Gastroesophageal sphincter (tissue), 4 donors: ENCODE data around the gene PHKA2. TPM values are rescaled to one million over a fixed set of nuclear protein-coding genes. Genes with fewer than 3 reads are reported as not detected.

Experiments used
- ATAC-seq: fragments of 150-250 bp; one replicate; pipeline ENCODE4 v1.9.1; 2016; ENCODE audit warnings: mild to moderate bottlenecking, moderate library complexity
- H3K27ac ChIP-seq, 4 donors: fragments of 200-600 bp; sonication (generic) in 3 of 4; 1 replicate in 3 of 4; 2 replicates in 1 of 4; pipeline ENCODE4 v1.5.1; 2016 to 2019
- H3K27me3 ChIP-seq: fragments of 200-600 bp; sonication (generic); one replicate; pipeline ENCODE4 v1.5.1; 2019
- H3K36me3 ChIP-seq, 2 donors: fragments of 200-600 bp; sonication (generic); one replicate each; pipeline ENCODE4 v1.5.1; 2019; ENCODE audit warnings: control low read depth in 1 of 2
- H3K4me1 ChIP-seq, 3 donors: fragments of 200-600 bp; sonication (generic); 1 replicate in 2 of 3; 2 replicates in 1 of 3; pipeline ENCODE4 v1.5.1; 2016 to 2019; ENCODE audit warnings: control low read depth in 2 of 3
- H3K4me3 ChIP-seq, 2 donors: fragments of 200-600 bp; sonication (generic); one replicate each; pipeline ENCODE4 v1.5.1; 2019; ENCODE audit warnings: mild to moderate bottlenecking in 1 of 2, moderate library complexity in 1 of 2
- H3K9me3 ChIP-seq, 3 donors: fragments of 200-600 bp; sonication (generic); one replicate each; pipeline ENCODE4 v1.5.1; 2017 to 2019; ENCODE audit warnings: control low read depth in 2 of 3
- CTCF ChIP-seq, 4 experiments: fragments of 200-600 bp in 2 of 4; fragments of 450-650 bp in 2 of 4; sonication (generic) in 1 of 4; IDR thresholded peaks; one replicate each; pipeline ENCODE4 v1.5.1; 2017 to 2019; ENCODE audit warnings: antibody characterized with exemption in 4 of 4, mild to moderate bottlenecking in 2 of 4, moderate library complexity in 2 of 4
- EP300 ChIP-seq: sonication (generic); formaldehyde crosslinking; IDR thresholded peaks from one replicate; pipeline ENCODE4 v1.6.1; 2017; ENCODE audit warnings: antibody characterized with exemption, mild to moderate bottlenecking
- POLR2A ChIP-seq, 2 donors: fragments of 450-650 bp; IDR thresholded peaks; one replicate each; pipeline ENCODE4 v1.6.1; 2017; ENCODE audit warnings: antibody characterized with exemption in 2 of 2, mild to moderate bottlenecking in 2 of 2, moderate library complexity in 1 of 2
- POLR2AphosphoS5 ChIP-seq: sonication (generic); formaldehyde crosslinking; IDR thresholded peaks from one replicate; pipeline ENCODE4 v1.6.1; 2017; ENCODE audit warnings: antibody characterized with exemption
- WGBS, 2 donors: methylation state at CpG; one replicate each; pipeline ENCODE4 v1.1.5; 2018; ENCODE audit warnings: low coverage in 1 of 2; 5-methylcytosine and 5-hydroxymethylcytosine counted together
- total RNA-seq, 4 donors: library from RNA; depleted of rRNA; stranded (reverse); fragments of >200 nt; gene quantifications; one replicate each; pipeline ENCODE4 v1.1.0, GENCODE V29; 2016

Gene PHKA2
- total RNA-seq, 4 donors from 2014 or later, result 3.9 to 15.1 (median 13.2) TPM

GRCh38 chrX:18955676-18956075 lies 28.2 kb downstream of the PHKA2 start:
- H3K4me3 ChIP-seq, result no peak overlapping the region
- TF ChIP-seq POLR2AphosphoS5 (no peak), EP300 (no peak), CTCF (IDR thresholded peaks at IDR 0.05) (no peak), POLR2A (IDR thresholded peaks at IDR 0.05) (no peak)
- H3K4me1 ChIP-seq, result no peaks in the 10 kb centered on the region
- no peaks in the 10 kb centered on the region for H3K27me3 ChIP-seq
- ATAC-seq, result no peak
- 90 to 100% methylated on average over 1 to 4 of the region's 4 CpGs for WGBS, 2 donors
- no peak overlapping the region for H3K27ac ChIP-seq
- H3K36me3 ChIP-seq, result peaks cover 0 to 17% of the 10 kb centered on the region in 2 donors
- no peaks in the 10 kb centered on the region for H3K9me3 ChIP-seq

- H3K27ac ChIP-seq, result no peak overlapping the region
- no peak overlapping the region for H3K4me3 ChIP-seq
- no peaks in the 10 kb centered on the region for H3K4me1 ChIP-seq
- TF ChIP-seq POLR2A (IDR thresholded peaks at IDR 0.05), result no peak
- no peak for ATAC-seq
- no peaks in the 10 kb centered on the region for H3K9me3 ChIP-seq
- peaks cover 0 to 35% of the 10 kb centered on the region in 2 donors for H3K36me3 ChIP-seq
- H3K27me3 ChIP-seq, result no peaks in the 10 kb centered on the region
- WGBS, 2 donors, result no CpG with 5 or more reads among the region's 10 CpGs
Measured at GRCh38 chrX:18951032-18951431, 32.9 kb downstream of the PHKA2 start.

GRCh38 chrX:18949944-18950301 lies 34.0 kb downstream of the PHKA2 start:
- TF ChIP-seq CTCF (IDR thresholded peaks at IDR 0.05) (no peak), EP300 (no peak), POLR2AphosphoS5 (no peak), POLR2A (IDR thresholded peaks at IDR 0.05) (no peak)
- no peaks in the 10 kb centered on the region for H3K9me3 ChIP-seq
- WGBS, 2 donors, result no CpG with 5 or more reads among the region's 8 CpGs
- no peaks in the 10 kb centered on the region for H3K27me3 ChIP-seq
- H3K4me1 ChIP-seq, result no peaks in the 10 kb centered on the region
- no peak overlapping the region for H3K27ac ChIP-seq
- no peak for ATAC-seq
- H3K36me3 ChIP-seq, result peaks cover 0 to 39% of the 10 kb centered on the region in 2 donors
- H3K4me3 ChIP-seq, result no peak overlapping the region

GRCh38 chrX:18949291-18949943 lies 34.5 kb downstream of the PHKA2 start:
- no peak for ATAC-seq
- Histone ChIP-seq H3K4me3 (no peak overlapping the region), H3K27ac (no peak overlapping the region), H3K4me1 (no peaks in the 10 kb centered on the region), H3K36me3 (peaks cover 0 to 44% of the 10 kb centered on the region in 2 donors), H3K9me3 (no peaks in the 10 kb centered on the region), H3K27me3 (no peaks in the 10 kb centered on the region)
- TF ChIP-seq POLR2AphosphoS5, result no peak
- no peak for TF ChIP-seq EP300
- no peak for TF ChIP-seq POLR2A (IDR thresholded peaks at IDR 0.05)
- no peak for TF ChIP-seq CTCF (IDR thresholded peaks at IDR 0.05)
- 48 to 66% methylated on average over 3 to 4 of the region's 4 CpGs for whole genome bisulfite sequencing, 2 donors

- no peaks in the 10 kb centered on the region for H3K27me3 ChIP-seq
- TF ChIP-seq POLR2A (IDR thresholded peaks at IDR 0.05) (no peak), CTCF (IDR thresholded peaks at IDR 0.05) (no peak), EP300 (no peak), POLR2AphosphoS5 (no peak)
- no peak overlapping the region for H3K4me3 ChIP-seq
- no CpG with 5 or more reads among the region's 4 CpGs for WGBS, 2 donors
- H3K9me3 ChIP-seq, result no peaks in the 10 kb centered on the region
- no peak for ATAC-seq
- H3K36me3 ChIP-seq, result peaks cover 0 to 62% of the 10 kb centered on the region in 2 donors
- H3K27ac ChIP-seq, result no peak overlapping the region
- H3K4me1 ChIP-seq, result no peaks in the 10 kb centered on the region
Measured at GRCh38 chrX:18946611-18947010, 37.3 kb downstream of the PHKA2 start.
